HepG2 (cell line): Measurements from ENCODE around the gene CCDC102B.

ENCODE experiments used
- GTF2F1 ChIP-seq: fragments of 150-350 bp; IDR thresholded peaks from 2 replicates; pipeline ENCODE4 v1.6.1; 2014; ENCODE audit warnings: low read length
- HDAC1 ChIP-seq: sonication (generic); formaldehyde crosslinking; IDR thresholded peaks from 2 replicates; pipeline ENCODE4 v1.5.1; 2020; ENCODE audit warnings: mild to moderate bottlenecking, missing genetic modification reagents
- POLR2A ChIP-seq, 2 experiments: IDR thresholded peaks; 2 replicates each; pipeline ENCODE4 v1.6.1; 2011; ENCODE audit warnings: low read depth in 2 of 2, low read length in 2 of 2, mild to moderate bottlenecking in 1 of 2, moderate library complexity in 1 of 2; ENCODE audit not compliant: insufficient read depth in 1 of 2
- ZFX ChIP-seq: sonication (generic); formaldehyde crosslinking; IDR thresholded peaks from 2 replicates; pipeline ENCODE4 v1.4.0; 2020; ENCODE audit warnings: mild to moderate bottlenecking, low read depth, missing genetic modification reagents, moderate library complexity
- TF ChIP-seq, protein P1 (sequence below): sonication (generic); formaldehyde crosslinking; IDR thresholded peaks from 2 replicates; pipeline ENCODE4 v1.5.0; 2020; ENCODE audit warnings: mild to moderate bottlenecking, missing genetic modification reagents, moderate library complexity

DNA sequence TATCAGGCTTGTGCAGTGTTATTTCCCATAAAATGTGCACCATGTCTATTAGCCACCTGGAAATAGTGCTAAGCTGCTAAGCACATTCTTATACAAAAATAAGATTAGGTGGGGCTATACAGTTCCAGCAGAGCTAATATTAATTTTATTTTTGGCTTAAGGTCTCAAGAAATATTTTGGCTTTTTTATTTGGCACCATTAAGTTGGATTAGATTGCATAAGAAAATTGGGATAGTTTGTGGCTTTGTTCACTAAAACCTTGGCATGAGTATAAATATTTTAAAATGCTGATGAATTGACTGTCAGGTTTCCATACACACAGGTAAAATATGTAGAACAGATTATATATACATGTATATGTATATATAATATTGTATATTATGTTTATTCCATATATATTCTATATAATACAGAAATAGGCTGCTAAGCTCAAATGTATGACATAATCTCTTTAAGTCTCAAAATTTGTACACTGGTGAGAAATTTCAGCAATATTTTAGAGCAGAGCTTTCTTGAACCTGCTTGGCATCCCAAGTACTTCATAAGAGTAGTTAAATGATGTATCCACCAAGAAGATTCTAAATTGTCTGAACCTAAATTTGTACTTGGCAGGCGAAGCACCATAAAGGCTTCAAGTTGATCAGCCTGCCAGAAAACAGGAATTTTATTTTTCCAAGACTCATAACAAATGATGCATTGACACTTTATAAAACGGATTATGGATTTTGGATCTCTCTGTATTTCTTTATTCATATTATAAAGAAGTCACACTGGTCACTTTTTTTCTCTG lies 32.6 kb downstream of the CCDC102B start:
- no peak for TF ChIP-seq POLR2A (IDR thresholded peaks at IDR 0.05; ENCODE audit: insufficient read depth in 1 of 2, low read depth in 2 of 2, low read length in 2 of 2)
- no peak for TF ChIP-seq GTF2F1
- TF ChIP-seq HDAC1 = no peak
- TF ChIP-seq, protein P1, sequence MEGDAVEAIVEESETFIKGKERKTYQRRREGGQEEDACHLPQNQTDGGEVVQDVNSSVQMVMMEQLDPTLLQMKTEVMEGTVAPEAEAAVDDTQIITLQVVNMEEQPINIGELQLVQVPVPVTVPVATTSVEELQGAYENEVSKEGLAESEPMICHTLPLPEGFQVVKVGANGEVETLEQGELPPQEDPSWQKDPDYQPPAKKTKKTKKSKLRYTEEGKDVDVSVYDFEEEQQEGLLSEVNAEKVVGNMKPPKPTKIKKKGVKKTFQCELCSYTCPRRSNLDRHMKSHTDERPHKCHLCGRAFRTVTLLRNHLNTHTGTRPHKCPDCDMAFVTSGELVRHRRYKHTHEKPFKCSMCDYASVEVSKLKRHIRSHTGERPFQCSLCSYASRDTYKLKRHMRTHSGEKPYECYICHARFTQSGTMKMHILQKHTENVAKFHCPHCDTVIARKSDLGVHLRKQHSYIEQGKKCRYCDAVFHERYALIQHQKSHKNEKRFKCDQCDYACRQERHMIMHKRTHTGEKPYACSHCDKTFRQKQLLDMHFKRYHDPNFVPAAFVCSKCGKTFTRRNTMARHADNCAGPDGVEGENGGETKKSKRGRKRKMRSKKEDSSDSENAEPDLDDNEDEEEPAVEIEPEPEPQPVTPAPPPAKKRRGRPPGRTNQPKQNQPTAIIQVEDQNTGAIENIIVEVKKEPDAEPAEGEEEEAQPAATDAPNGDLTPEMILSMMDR (CRISPR knock-in tag) = no peak
- TF ChIP-seq ZFX (CRISPR knock-in tag) = no peak
